Stimulated activated CD4-positive, alpha-beta T cell treated with anti-CD3 and anti-CD28 coated beads, TNF-alpha, amount 100 ng/mL, for 24 hours (primary cell): ENCODE measurements around the gene HRK.
A peak's percentile ranks its signal among the peaks of the same experiment; 100 is the strongest.
"Not testable (repeated sequence)": the region's sequence is repeated elsewhere in the genome, so short reads cannot be mapped to it uniquely, and the experiment has no call there.

ENCODE experiments used
- DNase-seq, 3 experiments: peaks; one replicate each; pipeline ENCODE4 v3.0.0-alpha.2; 2020; ENCODE audit warnings: low read depth in 3 of 3

HRK gene

DNA sequence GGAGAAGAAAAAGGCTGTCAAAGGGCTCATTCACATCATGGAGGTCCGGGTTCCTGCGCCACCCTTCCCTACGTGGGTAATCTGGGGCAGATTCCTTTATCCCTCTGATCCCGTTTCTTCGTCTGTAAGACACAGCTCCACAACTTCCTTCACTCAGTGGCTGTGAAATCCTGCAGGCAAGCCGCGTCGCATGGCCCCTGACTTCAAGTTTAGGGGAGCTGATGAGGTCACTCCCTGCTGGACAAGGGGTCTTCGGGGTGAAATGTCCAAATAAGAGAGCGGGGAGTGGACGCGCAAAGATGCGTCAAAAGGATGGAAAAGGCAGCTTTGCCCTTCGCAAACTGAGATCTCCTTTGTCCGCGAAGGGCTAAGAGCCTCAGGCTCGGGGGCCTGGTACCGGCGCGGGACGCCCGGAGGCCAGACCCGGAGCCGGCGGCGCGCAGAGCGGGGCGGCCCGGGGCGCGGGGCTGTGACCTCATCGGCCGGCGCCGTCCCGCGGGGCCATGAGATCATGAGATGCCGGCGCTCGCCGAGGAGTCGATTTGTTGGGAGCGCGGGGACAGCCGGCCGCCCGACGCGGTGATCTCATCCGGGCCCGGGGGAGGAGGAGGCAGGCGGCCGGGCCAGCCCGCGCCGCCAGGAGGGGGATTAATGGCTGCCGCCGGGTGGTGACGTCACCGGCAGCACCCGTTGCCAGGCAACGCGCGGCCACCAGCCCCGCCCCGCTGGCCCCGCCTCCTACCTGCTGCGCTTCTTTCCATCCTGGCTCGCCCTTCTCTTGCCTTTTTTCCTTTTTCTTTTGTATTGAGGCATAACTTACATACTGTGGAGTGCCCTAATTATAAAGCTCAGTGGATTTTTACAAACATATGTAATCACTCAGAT lies 62.1 kb downstream of the HRK start:
- peak; percentile 76 to 86 (median 78) for DNase-seq

GRCh38 chr12:116818341-116818856 lies 62.8 kb downstream of the HRK start:
- DNase-seq, result peak in 1 of 3 experiments; percentile 5

DNA sequence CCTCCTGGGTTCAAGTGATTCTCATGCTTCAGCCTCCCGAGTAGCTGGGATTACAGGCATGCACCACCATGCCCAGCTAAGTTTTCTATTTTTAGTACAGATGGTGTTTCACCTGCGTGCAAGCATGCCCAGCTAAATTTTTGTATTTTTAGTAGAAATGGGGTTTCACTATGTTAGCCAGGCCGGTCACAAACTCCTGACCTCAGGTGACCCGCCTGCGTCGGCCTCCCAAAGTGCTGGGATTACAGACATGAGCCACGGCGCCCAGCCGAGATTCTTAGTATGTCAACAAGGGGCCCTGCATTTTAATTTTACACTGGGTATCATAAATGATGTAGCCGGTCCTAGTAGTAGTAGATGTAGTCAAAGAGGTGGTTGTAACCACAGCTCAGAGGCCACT lies 66.5 kb downstream of the HRK start:
- not testable (repeated sequence) for DNase-seq

GRCh38 chr12:116813271-116814041 lies 67.8 kb downstream of the HRK start:
- DNase-seq, result no peak

- no peak for DNase-seq
These were observed 69.0 kb downstream of the HRK start for GRCh38 chr12:116812238-116812637.

DNA sequence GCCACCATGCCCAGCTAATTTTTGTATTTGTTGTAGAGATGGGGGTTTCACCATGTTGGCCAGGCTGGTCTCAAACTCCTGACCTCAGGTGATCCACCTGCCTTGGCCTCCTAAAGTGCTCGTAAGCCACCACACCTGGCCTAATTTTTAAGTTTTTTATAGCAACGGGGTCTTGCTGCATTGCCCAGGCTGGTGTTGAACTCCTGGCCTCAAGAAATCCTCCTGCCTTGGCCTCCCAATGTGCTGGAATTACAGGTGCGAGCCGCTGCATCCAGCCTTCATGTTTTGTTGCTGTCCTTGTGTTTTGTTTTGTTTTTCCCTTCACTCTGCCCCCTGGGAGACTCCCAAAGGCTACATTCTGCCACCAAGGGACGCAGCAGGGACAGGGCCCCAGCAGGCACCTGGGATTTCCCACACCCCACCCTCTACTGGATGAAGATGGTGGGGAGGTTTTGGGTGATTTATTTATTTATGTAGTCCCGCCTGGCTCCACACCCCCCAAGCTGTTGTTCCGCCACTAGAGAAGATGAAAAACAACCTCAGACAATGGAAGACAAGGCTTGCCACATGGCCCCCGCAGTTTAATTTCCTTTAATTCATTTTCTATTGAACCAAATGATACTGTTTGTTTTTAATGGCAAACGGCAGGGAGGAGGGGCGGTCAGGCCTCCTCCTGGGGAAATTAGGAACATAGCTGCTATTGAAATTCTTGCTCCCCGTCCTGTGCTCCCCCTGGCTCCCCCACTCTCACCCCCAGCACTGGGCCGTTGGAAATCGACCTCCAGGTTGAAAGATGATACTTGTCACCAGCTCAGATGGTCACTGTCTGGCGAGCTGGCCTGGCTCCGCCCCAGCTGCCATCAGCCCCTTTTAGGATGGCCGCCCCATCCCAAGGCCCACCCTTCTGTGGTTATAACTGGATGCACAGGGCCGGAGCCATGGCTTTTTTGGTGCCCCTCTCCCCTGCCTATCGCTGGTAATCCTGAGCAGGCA lies 72.8 kb downstream of the HRK start:
- DNase-seq, result no peak

DNA sequence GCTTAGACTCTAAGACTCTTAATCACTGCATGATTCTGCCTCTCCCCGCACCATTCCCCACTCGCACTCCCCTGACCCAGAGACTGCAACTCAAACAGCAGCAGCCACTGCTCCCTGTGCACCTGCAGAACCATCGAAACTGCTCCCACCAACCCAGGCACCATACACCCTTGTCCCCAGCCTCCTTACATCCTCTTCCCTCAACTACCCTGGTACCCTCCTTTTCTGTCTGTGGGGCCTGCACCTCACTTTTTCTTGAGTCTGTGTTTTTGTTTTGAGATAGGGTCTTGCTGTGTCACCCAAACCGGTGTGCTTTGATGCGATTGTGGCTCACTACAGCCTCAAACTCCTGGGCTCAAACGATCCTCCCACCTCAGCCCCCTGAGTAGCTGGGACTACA lies 73.7 kb downstream of the HRK start:
- no peak for DNase-seq

GRCh38 chr12:116806845-116807440 lies 74.3 kb downstream of the HRK start:
- DNase-seq, result no peak
